Activated gamma-delta T cell (primary cell): Measurements from ENCODE around the gene NUDT5.
"Not testable (repeated sequence)": the region's sequence is repeated elsewhere in the genome, so short reads cannot be mapped to it uniquely, and the experiment has no call there.

Source experiments
- DNase-seq: peaks from one replicate; lab custom pipeline; 2025; lab: John Stamatoyannopoulos, UW

The NUDT5 gene

GRCh38 chr10:12205082-12205481, 9.4 kb upstream of the NUDT5 start:
- no peak for DNase-seq

GRCh38 chr10:12202226-12202625, 6.5 kb upstream of the NUDT5 start:
- DNase-seq, result no peak

DNA sequence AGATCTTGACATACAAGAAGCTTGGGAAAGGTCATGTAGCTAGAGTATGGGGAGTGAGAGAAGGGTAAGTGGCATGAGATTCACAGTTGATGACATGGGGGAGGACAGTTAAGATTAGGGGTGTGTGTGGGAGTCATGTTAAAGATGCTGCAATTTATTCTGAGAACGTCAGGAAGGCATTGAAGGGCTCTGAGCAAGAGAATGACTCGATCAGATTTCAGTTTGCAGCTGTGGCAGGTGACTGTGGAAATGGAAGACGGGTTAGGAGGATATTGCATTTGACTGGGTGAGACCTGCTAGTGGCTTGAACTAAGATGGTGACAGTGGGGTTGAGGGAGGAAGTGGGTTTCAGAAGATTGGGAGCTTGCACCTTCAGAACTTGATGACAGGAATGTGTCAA, 5.9 kb upstream of the NUDT5 start:
- DNase-seq, result no peak

GRCh38 chr10:12200850-12201249, 5.2 kb upstream of the NUDT5 start:
- no peak for DNase-seq

DNA sequence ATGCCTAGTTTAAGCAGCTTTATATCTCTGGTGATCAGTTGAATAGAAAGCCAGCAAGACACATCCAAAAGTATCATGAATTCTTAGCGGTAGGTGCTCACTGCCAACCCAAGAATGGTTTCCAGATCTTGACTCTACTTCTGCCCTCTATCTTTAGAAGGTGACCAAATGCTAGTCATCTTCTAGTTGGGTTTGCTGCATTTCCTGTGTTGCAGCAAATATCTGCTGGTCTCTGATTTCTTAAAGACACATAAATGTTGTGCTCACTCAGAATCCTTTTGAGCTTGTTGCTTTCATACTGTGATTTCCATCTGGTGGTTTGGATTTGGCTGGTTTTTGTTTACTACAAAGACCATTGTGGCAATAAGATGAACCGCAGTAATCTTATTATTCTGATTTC, 2.5 kb upstream of the NUDT5 start:
- DNase-seq, result no peak

GRCh38 chr10:12196531-12197211, 980 bp upstream of the NUDT5 start:
- DNase-seq, result no peak

- no peak for DNase-seq
Measured at GRCh38 chr10:12195281-12195602, 449 bp downstream of the NUDT5 start.

GRCh38 chr10:12194752-12195271, 879 bp downstream of the NUDT5 start:
- no peak for DNase-seq

- DNase-seq, result no peak
Measured at GRCh38 chr10:12193193-12193592, 2.5 kb downstream of the NUDT5 start.

DNA sequence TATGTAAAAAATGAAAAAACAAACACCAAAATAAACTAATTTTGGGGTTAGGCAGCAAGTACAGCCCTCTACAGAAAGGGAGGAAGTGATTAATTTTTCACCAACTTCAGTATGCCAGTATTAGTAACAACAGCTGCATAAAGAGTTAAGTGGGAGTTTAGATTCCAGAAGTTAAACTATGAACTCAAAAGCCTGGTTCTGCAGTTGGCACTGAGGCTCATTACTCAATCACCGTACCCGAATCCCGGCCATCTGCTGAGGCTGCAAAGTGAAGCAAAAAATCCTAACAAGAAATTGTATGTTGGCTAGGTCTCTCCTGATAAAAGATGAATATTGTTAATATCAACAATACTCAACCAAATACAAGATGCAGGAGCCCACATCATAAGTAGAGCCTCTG, 4.0 kb downstream of the NUDT5 start:
- no peak for DNase-seq

- DNase-seq, result no peak
Measured at GRCh38 chr10:12189426-12189825, 6.3 kb downstream of the NUDT5 start.

DNA sequence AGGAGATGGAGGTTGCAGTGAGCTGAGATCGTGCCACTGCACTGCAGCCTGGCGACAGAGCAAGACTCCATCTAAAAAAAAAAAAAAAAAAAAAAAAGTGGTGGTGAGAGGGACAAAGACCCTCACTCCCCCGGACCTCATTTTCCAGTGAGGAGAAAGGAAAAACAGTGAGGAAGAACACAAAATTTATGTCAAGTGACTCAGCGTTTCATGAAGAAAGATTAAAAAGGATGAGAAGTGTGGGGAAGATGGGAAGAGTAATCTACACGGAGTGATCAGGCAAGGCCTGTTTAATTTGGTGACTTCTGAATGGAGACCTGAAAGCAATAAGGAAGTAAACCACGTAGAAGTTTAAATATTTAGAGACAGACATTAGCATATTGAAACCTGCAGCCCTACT, 7.0 kb downstream of the NUDT5 start:
- no peak for DNase-seq

GRCh38 chr10:12187321-12187905, 8.3 kb downstream of the NUDT5 start:
- DNase-seq, result no peak

DNA sequence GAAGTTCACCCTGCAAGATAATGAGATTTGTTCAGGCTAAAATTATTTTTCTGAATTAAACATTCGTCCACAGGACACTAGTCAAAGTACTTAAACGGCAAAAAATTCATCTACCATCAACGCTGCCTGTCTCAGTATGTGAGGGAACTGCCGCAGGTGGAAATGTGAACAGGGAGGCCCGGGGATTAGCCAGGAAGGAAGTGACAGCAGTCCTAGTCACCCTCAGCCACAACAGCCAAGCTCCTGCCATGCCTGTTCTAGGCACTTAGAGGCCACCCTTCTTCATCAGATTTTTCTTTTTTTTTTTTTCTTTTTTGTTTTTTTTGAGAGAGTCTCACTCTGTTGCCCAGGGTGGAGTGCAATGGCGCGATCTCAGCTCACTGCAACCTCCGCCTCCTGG, 9.4 kb downstream of the NUDT5 start:
- DNase-seq, result no peak

- no peak for DNase-seq
Measured at GRCh38 chr10:12184165-12184564, 11.5 kb downstream of the NUDT5 start.

DNA sequence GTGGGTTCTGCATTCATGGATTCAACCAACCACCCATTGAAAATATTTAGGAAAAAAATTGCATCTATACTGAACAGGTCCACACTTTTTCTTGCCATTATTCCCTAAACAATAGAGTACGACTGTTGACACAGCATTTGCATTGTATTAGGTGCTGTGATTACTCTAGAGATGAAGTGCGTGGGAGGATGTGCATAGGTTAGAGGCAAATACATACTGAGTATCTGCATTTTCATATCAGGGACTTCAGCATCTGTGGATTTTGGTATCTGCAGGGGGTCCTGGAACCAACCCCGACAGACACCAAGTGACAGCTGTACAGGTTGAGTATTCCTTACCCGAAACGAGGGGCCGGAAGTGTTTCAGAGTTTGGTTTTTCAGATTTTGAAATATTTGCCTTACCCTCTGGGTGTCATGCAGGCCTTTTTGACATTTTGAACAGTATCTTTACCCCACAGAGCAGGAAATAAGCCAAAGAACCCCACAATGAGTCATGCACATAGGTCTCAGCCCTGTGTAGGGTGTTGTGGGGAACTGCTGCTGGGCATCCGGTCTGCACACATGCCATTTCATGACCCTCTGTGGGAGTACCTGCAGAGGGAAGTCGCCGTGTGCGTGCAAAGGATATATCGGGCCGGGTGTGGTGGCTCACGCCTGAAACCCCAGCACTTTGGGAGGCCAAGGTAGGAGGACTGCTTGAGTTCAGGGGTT, 14.5 kb downstream of the NUDT5 start:
- no peak for DNase-seq

DNA sequence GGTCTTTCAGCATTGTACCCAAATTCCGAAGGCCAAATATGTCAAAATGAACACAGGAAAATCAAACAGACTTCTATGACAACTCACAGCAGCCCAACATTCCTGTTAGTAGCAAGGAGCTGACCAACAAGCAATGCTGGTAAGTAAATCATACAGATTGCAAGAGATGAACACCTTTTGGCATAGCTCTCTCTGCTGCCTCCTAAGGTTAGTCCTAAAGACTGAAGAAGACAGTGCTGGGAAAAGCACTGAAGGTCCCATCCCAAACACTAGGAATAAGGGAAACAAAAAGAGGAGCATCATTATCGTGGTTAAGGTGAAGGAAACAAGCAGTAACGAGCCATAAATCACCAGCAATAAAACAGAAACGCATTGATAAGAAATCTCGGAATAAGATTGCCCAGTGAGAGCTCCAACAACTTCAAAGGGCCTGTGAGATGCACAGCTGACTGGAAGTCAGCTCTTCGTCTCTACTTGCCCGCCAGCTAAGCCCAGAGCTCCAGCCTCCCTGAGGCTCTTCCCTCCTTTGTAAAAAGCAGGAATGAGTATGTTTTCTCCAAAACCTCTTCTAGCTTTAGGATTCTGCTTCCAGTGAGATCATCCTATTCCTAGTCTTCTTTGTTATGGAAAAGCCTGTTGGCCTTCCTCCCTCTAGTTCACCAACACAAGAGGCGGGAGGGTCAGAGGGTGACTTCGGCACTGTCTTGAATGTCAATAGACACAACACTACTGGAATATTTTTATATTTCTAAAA, 15.3 kb downstream of the NUDT5 start:
- DNase-seq, result no peak

DNA sequence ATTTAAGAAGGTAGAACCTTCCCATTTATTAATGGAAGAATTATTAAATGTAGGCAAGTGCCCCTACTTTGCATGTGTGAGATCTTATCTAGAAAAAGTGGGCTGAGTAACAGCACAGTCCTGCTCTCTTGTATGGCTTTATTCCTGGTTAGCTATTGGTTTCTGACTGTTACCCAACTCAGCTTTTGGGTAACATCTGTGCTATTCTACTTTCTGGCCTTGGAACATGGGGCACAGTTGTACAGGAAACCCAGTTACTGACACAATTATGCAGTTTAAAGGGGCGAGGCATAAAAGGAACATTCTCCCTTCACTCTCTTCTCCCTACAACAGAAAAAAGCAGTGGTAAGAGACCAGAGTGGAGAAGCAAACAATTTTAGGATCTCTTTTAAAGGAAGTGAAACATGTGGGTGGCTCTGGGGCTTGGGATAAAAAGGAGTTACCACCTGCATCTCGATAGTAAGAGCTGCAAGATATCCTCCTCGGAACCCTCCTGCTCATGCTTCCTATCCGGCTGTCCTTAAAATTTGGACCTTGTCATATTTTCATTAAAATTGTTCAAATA, 16.0 kb downstream of the NUDT5 start:
- no peak for DNase-seq

GRCh38 chr10:12177642-12178041, 18.0 kb downstream of the NUDT5 start:
- DNase-seq, result no peak

- DNase-seq, result not testable (repeated sequence)
Measured at GRCh38 chr10:12171512-12171911, 24.2 kb downstream of the NUDT5 start.

GRCh38 chr10:12165999-12166775, 29.5 kb downstream of the NUDT5 start:
- DNase-seq, result no peak
